GM12892 (cell line): Measurements from ENCODE around the gene AFMID.

Source experiments
- POLR2A ChIP-seq: IDR thresholded peaks from 2 replicates; pipeline ENCODE4 v1.6.1; 2011; ENCODE audit warnings: low read depth, low read length, control low read depth
- POLR2AphosphoS5 ChIP-seq: IDR thresholded peaks from 2 replicates; pipeline ENCODE4 v1.6.1; 2011; ENCODE audit warnings: low read depth, low read length, control low read depth
- TAF1 ChIP-seq: IDR thresholded peaks from 2 replicates; pipeline ENCODE4 v1.6.1; 2011; ENCODE audit warnings: low read depth, mild to moderate bottlenecking, control low read depth, low read length, borderline replicate concordance

DNA sequence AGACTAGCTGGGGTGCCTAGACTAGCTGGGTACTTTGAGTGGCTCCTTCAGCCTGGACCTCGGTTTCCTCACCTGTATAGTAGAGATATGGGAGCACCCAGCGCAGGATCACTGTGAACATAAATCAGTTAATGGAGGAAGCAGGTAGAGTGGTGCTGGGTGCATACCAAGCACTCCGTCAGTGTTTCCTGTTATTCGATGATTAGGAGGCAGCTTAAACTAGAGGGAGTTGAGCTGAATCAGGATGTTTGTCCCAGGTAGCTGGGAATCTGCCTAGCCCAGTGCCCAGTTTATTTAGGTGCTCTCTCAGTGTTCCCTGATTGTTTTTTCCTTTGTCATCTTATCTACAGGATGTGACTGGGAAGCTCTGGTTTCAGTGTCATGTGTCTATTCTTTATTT, 35.9 kb downstream of the AFMID start:
- TF ChIP-seq TAF1 (no peak), POLR2AphosphoS5 (no peak), POLR2A (no peak)
